IMR-90 (cell line): ENCODE data around the gene FAAP100. TPM values are rescaled to one million over a fixed set of nuclear protein-coding genes. Genes with fewer than 3 reads are reported as not detected.

Experiments used
- ATAC-seq: fragments of 200-7000 bp; cut with Tn5 transposase; 2 replicates; pipeline ENCODE4 v1.9.1; 2020; ENCODE audit warnings: low read depth, mild to moderate bottlenecking, moderate library complexity
- BruUV-seq: library from RNA; stranded (reverse); fragments of 400-500 nt; replicated peaks from 2 replicates; lab custom pipeline; 2021; lab: Mats Ljungman, UMichigan
- CTCF ChIA-PET: fragments of 300-600 bp; formaldehyde crosslinking; extraction: SDS; loops from one replicate; lab custom pipeline; 2021; ENCODE audit warnings: antibody characterized with exemption; lab: Yijun Ruan, JAX
- POLR2A ChIA-PET: fragments of 300-600 bp; sonication (Branson Sonifier 250); formaldehyde crosslinking; loops from one replicate; lab custom pipeline; 2022; ENCODE audit warnings: antibody characterized with exemption; ENCODE audit not compliant: unreplicated experiment; lab: Charles Lee
- DNase-seq: peaks from one replicate; pipeline ENCODE4 v3.0.0; 2013
- H2AFZ ChIP-seq: replicated peaks from 2 replicates; pipeline ENCODE3; 2013; ENCODE audit warnings: low read length, mild to moderate bottlenecking; ENCODE audit not compliant: poor library complexity
- H2AK5ac ChIP-seq: 2 replicates; pipeline ENCODE4 v1.6.1; 2013; ENCODE audit warnings: low read depth, low read length, inconsistent platforms
- H2AK9ac ChIP-seq: replicated peaks from 2 replicates; pipeline ENCODE3; 2013; ENCODE audit warnings: mild to moderate bottlenecking, low read depth, low read length, moderate library complexity; ENCODE audit not compliant: poor library complexity
- H2BK120ac ChIP-seq: 2 replicates; pipeline ENCODE4 v1.6.1; 2013; ENCODE audit warnings: low read depth, low read length, inconsistent platforms
- H2BK15ac ChIP-seq: 3 replicates; pipeline ENCODE4 v1.6.1; 2013; ENCODE audit warnings: low read depth, low read length, inconsistent platforms
- H2BK20ac ChIP-seq: 2 replicates; pipeline ENCODE4 v1.6.1; 2013; ENCODE audit warnings: low read depth, mild to moderate bottlenecking, inconsistent platforms, low read length, moderate library complexity
- H2BK5ac ChIP-seq: 2 replicates; pipeline ENCODE4 v1.6.1; 2013; ENCODE audit warnings: mild to moderate bottlenecking, low read depth, low read length, inconsistent platforms; ENCODE audit not compliant: poor library complexity, severe bottlenecking
- H3K14ac ChIP-seq: replicated peaks from 2 replicates; pipeline ENCODE4 v1.6.1; 2013; ENCODE audit warnings: low read depth, low read length, inconsistent platforms
- H3K18ac ChIP-seq: 2 replicates; pipeline ENCODE4 v1.6.1; 2013; ENCODE audit warnings: low read depth, low read length, control low read depth
- H3K23ac ChIP-seq: 2 replicates; pipeline ENCODE4 v1.6.1; 2013; ENCODE audit warnings: low read depth, low read length, inconsistent platforms
- H3K27ac ChIP-seq: 2 replicates; pipeline ENCODE4 v1.5.1; 2013; ENCODE audit warnings: mild to moderate bottlenecking, control low read depth, low read length; ENCODE audit not compliant: insufficient read depth
- H3K27me3 ChIP-seq: 2 replicates; pipeline ENCODE4 v1.6.1; 2013; ENCODE audit warnings: low read length; ENCODE audit not compliant: control insufficient read depth, insufficient read depth
- H3K36me3 ChIP-seq: 2 replicates; pipeline ENCODE4 v1.6.1; 2013; ENCODE audit warnings: low read length, mixed read lengths; ENCODE audit not compliant: control insufficient read depth, insufficient read depth
- H3K4ac ChIP-seq: 2 replicates; pipeline ENCODE4 v1.6.1; 2013; ENCODE audit warnings: low read depth, low read length, inconsistent platforms
- H3K4me1 ChIP-seq: 2 replicates; pipeline ENCODE4 v1.6.1; 2013; ENCODE audit warnings: low read length, mixed read lengths; ENCODE audit not compliant: control insufficient read depth, insufficient read depth
- H3K4me2 ChIP-seq: 2 replicates; pipeline ENCODE4 v1.6.1; 2013; ENCODE audit warnings: low read depth, mild to moderate bottlenecking, control low read depth, low read length, moderate library complexity
- H3K4me3 ChIP-seq: 2 replicates; pipeline ENCODE4 v1.5.1; 2013; ENCODE audit warnings: low read depth, mild to moderate bottlenecking, control low read depth, low read length, moderate library complexity; ENCODE audit not compliant: insufficient read depth
- H3K56ac ChIP-seq: 2 replicates; pipeline ENCODE4 v1.6.1; 2013; ENCODE audit warnings: low read length, inconsistent platforms; ENCODE audit not compliant: insufficient read depth; ENCODE audit errors: extremely low read depth
- H3K79me1 ChIP-seq, 2 experiments: 2 replicates each; pipeline ENCODE4 v1.6.1; 2013; ENCODE audit warnings: low read length in 2 of 2, inconsistent platforms in 1 of 2, low read depth in 1 of 2
- H3K9ac ChIP-seq: 2 replicates; pipeline ENCODE4 v1.6.1; 2013; ENCODE audit warnings: low read depth, low read length, control low read depth
- H3K9me1 ChIP-seq: 2 replicates; pipeline ENCODE4 v1.6.1; 2013; ENCODE audit warnings: low read length, inconsistent platforms; ENCODE audit not compliant: insufficient read depth
- H3K9me3 ChIP-seq: 2 replicates; pipeline ENCODE4 v1.6.1; 2013; ENCODE audit warnings: low read length; ENCODE audit not compliant: control insufficient read depth, insufficient read depth
- H4K20me1 ChIP-seq: 2 replicates; pipeline ENCODE4 v1.6.1; 2013; ENCODE audit warnings: low read length, inconsistent platforms; ENCODE audit not compliant: insufficient read depth
- H4K5ac ChIP-seq: 2 replicates; pipeline ENCODE4 v1.6.1; 2013; ENCODE audit warnings: mild to moderate bottlenecking, low read depth, low read length, control low read depth
- H4K8ac ChIP-seq, 2 experiments: 2 replicates each; pipeline ENCODE4 v1.6.1; 2013; ENCODE audit warnings: low read depth in 2 of 2, low read length in 2 of 2, control low read depth in 1 of 2, inconsistent platforms in 1 of 2
- H4K91ac ChIP-seq: 2 replicates; pipeline ENCODE4 v1.6.1; 2013; ENCODE audit warnings: low read depth, low read length, inconsistent platforms; ENCODE audit not compliant: insufficient read depth
- BHLHE40 ChIP-seq: fragments of 150-350 bp; IDR thresholded peaks from 2 replicates; pipeline ENCODE4 v1.6.1; 2016; ENCODE audit warnings: mild to moderate bottlenecking, low read depth, low read length
- CEBPB ChIP-seq: IDR thresholded peaks from 2 replicates; pipeline ENCODE4 v1.6.1; 2012; ENCODE audit warnings: low read depth, low read length, improper control_type of control experiment
- CHD1 ChIP-seq: IDR thresholded peaks from 2 replicates; pipeline ENCODE4 v1.6.1; 2012; ENCODE audit warnings: low read depth, low read length, improper control_type of control experiment
- FOS ChIP-seq: fragments of 150-350 bp; IDR thresholded peaks from 2 replicates; pipeline ENCODE4 v1.6.1; 2016; ENCODE audit warnings: low read depth, low read length
- MAFK ChIP-seq: IDR thresholded peaks from 2 replicates; pipeline ENCODE4 v1.6.1; 2012; ENCODE audit warnings: low read depth, low read length, improper control_type of control experiment
- MAZ ChIP-seq: IDR thresholded peaks from 2 replicates; pipeline ENCODE4 v1.6.1; 2012; ENCODE audit warnings: low read depth, mild to moderate bottlenecking, low read length, improper control_type of control experiment, moderate library complexity, borderline replicate concordance
- MXI1 ChIP-seq: IDR thresholded peaks from 2 replicates; pipeline ENCODE4 v1.6.1; 2012; ENCODE audit warnings: low read depth, mild to moderate bottlenecking, low read length, moderate library complexity, borderline replicate concordance
- NFE2L2 ChIP-seq: fragments of 150-350 bp; IDR thresholded peaks from 2 replicates; pipeline ENCODE4 v1.6.1; 2016; ENCODE audit warnings: low read depth, mild to moderate bottlenecking, low read length
- POLR2A ChIP-seq: IDR thresholded peaks from 2 replicates; pipeline ENCODE4 v1.6.1; 2012; ENCODE audit warnings: mild to moderate bottlenecking, low read depth, low read length
- RAD21 ChIP-seq: IDR thresholded peaks from 2 replicates; pipeline ENCODE4 v1.6.1; 2012; ENCODE audit warnings: low read length, improper control_type of control experiment
- RCOR1 ChIP-seq: IDR thresholded peaks from 2 replicates; pipeline ENCODE4 v1.6.1; 2012; ENCODE audit warnings: mild to moderate bottlenecking, low read length, improper control_type of control experiment; ENCODE audit not compliant: insufficient replicate concordance
- RFX5 ChIP-seq: IDR thresholded peaks from 2 replicates; pipeline ENCODE4 v1.8.0; 2012; ENCODE audit warnings: low read depth, mild to moderate bottlenecking, low read length, moderate library complexity
- SMC3 ChIP-seq: fragments of 150-350 bp; IDR thresholded peaks from 2 replicates; pipeline ENCODE4 v1.6.1; 2016; ENCODE audit warnings: low read depth, mild to moderate bottlenecking, antibody characterized with exemption, low read length, moderate library complexity
- WGBS, 2 experiments: methylation state at CpG; one replicate each; pipeline versions ENCODE4 v1.1.5 to v1.1.7; 2013; ENCODE audit warnings: missing lambda C conversion rate in 2 of 2; ENCODE audit not compliant: insufficient read length in 1 of 2; ENCODE audit errors: extremely low coverage in 2 of 2; 5-methylcytosine and 5-hydroxymethylcytosine counted together
- dilution Hi-C: fragments of 300-500 bp; cut with HindIII; formaldehyde crosslinking; loops from one replicate; pipeline ENCODE4 v1.14.3; 2018; ENCODE audit warnings: low sequenced_read_pairs; ENCODE audit not compliant: unreplicated experiment
- in situ Hi-C: fragments of 300-500 bp; cut with MboI; formaldehyde crosslinking; loops from 3 replicates; pipeline ENCODE4 v1.14.3; 2019; ENCODE audit warnings: low sequenced_read_pairs, inconsistent platforms, mixed read lengths
- intact Hi-C: fragments of 100-400 bp; cut with micrococcal nuclease; formaldehyde crosslinking; loops from 2 replicates; pipeline ENCODE4 v1.10.0; 2022
- polyA plus RNA-seq, 3 experiments: library from polyadenylated mRNA; depleted of rRNA; stranded (reverse); fragments of >200 nt; gene quantifications; 2 replicates each; pipeline ENCODE4 v1.2.3, GENCODE V29; 2012; ENCODE audit warnings: low replicate concordance in 1 of 3
- total RNA-seq: library from RNA; depleted of rRNA; stranded (reverse); fragments of >200 nt; gene quantifications from 2 replicates; pipeline ENCODE4 v1.2.3, GENCODE V29; 2012
- TF ChIP-seq, protein P1 (sequence below): fragments of 150-350 bp; IDR thresholded peaks from 2 replicates; pipeline ENCODE4 v1.6.1; 2016; ENCODE audit warnings: low read depth, mild to moderate bottlenecking, low read length, moderate library complexity, borderline replicate concordance
- TF ChIP-seq, protein P2 (sequence below): conservative IDR thresholded peaks from 2 replicates; pipeline ENCODE4 v1.5.1; 2012; ENCODE audit warnings: mild to moderate bottlenecking, low read depth, low read length, improper control_type of control experiment
- TF ChIP-seq, protein P3 (sequence below): fragments of 150-350 bp; IDR thresholded peaks from 2 replicates; pipeline ENCODE4 v1.6.1; 2017; ENCODE audit warnings: mild to moderate bottlenecking, antibody characterized with exemption, low read length, low read depth

FAAP100 gene
- total and polyA plus RNA-seq, 2 of the 4 experiments (the other 2 are of a cell fraction): 7.9 to 24.8 TPM

DNA sequence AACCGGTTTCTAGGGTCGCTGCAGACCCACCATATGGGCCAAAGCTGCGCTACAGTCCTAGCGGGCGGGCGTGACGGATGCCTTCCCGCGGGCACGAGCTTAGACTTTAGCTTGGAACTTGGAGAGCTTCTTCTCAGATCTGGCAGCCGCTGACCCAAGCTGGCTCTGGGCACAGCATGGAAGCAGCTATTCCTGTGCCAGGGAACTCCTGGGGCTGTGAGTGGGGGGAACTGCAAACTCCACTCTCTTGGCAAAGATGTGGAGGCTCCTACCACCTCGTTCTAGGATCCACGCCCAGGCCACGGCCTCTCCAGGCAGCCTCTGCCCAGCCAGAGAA, 8.8 kb downstream of the FAAP100 start:
- Histone ChIP-seq H3K56ac (no peak overlapping the region), H2BK5ac (no peak overlapping the region), H3K23ac (no peak overlapping the region), H2AK5ac (no peak overlapping the region), H3K4me1 (no peaks in the 10 kb centered on the region), H3K36me3 (peaks cover 60% of the 10 kb centered on the region), H3K18ac (no peak overlapping the region), H3K27me3 (no peaks in the 10 kb centered on the region), H4K5ac (no peak overlapping the region), H3K4me2 (no peak overlapping the region), H2BK120ac (no peak overlapping the region), H4K8ac (no peak overlapping the region), H3K27ac (no peak overlapping the region), H3K9me3 (no peaks in the 10 kb centered on the region), H3K4me3 (no peak overlapping the region), H3K4ac (no peak overlapping the region), H3K9ac (no peak overlapping the region), H2AK9ac (no peak overlapping the region), H3K9me1 (no peaks in the 10 kb centered on the region), H4K20me1 (peaks cover 4% of the 10 kb centered on the region), H3K14ac (no peak overlapping the region), H2AFZ (no peak overlapping the region), H2BK15ac (no peak overlapping the region), H2BK20ac (no peak overlapping the region), H3K79me1 (peaks cover 4 to 10% of the 10 kb centered on the region in 2 experiments; a peak in 3 of 4 replicates), H4K91ac (no peak overlapping the region)
- DNase-seq (no peak), ATAC-seq (no peak)
- TF ChIP-seq RAD21 (no peak), SMC3 (no peak), CEBPB (no peak), NFE2L2 (no peak), POLR2A (no peak), MAFK (no peak), RCOR1 (no peak), BHLHE40 (no peak), MAZ (no peak), FOS (no peak), RFX5 (no peak), MXI1 (no peak), CHD1 (no peak)
- TF ChIP-seq, protein P1, sequence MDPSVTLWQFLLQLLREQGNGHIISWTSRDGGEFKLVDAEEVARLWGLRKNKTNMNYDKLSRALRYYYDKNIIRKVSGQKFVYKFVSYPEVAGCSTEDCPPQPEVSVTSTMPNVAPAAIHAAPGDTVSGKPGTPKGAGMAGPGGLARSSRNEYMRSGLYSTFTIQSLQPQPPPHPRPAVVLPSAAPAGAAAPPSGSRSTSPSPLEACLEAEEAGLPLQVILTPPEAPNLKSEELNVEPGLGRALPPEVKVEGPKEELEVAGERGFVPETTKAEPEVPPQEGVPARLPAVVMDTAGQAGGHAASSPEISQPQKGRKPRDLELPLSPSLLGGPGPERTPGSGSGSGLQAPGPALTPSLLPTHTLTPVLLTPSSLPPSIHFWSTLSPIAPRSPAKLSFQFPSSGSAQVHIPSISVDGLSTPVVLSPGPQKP: no peak
- TF ChIP-seq, protein P2, sequence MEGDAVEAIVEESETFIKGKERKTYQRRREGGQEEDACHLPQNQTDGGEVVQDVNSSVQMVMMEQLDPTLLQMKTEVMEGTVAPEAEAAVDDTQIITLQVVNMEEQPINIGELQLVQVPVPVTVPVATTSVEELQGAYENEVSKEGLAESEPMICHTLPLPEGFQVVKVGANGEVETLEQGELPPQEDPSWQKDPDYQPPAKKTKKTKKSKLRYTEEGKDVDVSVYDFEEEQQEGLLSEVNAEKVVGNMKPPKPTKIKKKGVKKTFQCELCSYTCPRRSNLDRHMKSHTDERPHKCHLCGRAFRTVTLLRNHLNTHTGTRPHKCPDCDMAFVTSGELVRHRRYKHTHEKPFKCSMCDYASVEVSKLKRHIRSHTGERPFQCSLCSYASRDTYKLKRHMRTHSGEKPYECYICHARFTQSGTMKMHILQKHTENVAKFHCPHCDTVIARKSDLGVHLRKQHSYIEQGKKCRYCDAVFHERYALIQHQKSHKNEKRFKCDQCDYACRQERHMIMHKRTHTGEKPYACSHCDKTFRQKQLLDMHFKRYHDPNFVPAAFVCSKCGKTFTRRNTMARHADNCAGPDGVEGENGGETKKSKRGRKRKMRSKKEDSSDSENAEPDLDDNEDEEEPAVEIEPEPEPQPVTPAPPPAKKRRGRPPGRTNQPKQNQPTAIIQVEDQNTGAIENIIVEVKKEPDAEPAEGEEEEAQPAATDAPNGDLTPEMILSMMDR: no peak
- TF ChIP-seq, protein P3, sequence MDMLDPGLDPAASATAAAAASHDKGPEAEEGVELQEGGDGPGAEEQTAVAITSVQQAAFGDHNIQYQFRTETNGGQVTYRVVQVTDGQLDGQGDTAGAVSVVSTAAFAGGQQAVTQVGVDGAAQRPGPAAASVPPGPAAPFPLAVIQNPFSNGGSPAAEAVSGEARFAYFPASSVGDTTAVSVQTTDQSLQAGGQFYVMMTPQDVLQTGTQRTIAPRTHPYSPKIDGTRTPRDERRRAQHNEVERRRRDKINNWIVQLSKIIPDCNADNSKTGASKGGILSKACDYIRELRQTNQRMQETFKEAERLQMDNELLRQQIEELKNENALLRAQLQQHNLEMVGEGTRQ: no peak
- dilution Hi-C loops: no loop called here
- in situ Hi-C loops: no loop called here
- POLR2A ChIA-PET: no interaction called here
- intact Hi-C loops: no loop called here
- CTCF ChIA-PET: no interaction called here
- WGBS, 2 experiments: 100% methylated on average over 1 of the region's 14 CpGs; no CpG with 5 or more reads in 1 of the 2 experiments
- BruUV-seq: no TSS peak
